ENCODE measurements around the gene CC2D2B.
A peak's percentile ranks its signal among the peaks of the same experiment; 100 is the strongest.
"Not testable (repeated sequence)": the region's sequence is repeated elsewhere in the genome, so short reads cannot be mapped to it uniquely, and the experiment has no call there.

The CC2D2B gene

GRCh38 chr10:96017191-96017687 is 109.5 kb downstream of the CC2D2B start:
- DNase-seq (ENCODE audit: low read depth in 2 of 2) = no peak

DNA sequence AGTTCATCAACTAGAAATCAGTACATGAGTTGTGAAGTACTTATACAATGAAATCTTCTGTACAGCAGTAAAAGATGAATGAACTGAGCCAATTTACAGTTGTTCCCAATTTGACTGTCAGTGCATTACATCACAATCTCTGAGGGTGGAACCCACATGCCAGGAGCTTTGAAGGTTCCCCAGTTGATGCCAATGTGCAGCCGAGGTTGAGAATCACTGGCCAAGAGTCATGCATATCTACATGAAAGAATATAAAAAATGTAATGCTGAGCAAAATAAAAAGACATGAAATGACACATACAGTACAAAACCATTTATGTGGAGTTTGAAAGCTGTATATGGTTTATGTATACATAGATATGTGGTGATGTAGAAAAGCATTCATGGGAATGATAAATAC is 113.6 kb downstream of the CC2D2B start:
- DNase-seq (ENCODE audit: low read depth in 2 of 2) = no peak

- DNase-seq (ENCODE audit: low read depth in 2 of 2) = no peak
Observed at GRCh38 chr10:96022739-96023138, 115.0 kb downstream of the CC2D2B start.

GRCh38 chr10:96023168-96023567 is 115.4 kb downstream of the CC2D2B start:
- DNase-seq (ENCODE audit: low read depth in 2 of 2) = no peak

DNA sequence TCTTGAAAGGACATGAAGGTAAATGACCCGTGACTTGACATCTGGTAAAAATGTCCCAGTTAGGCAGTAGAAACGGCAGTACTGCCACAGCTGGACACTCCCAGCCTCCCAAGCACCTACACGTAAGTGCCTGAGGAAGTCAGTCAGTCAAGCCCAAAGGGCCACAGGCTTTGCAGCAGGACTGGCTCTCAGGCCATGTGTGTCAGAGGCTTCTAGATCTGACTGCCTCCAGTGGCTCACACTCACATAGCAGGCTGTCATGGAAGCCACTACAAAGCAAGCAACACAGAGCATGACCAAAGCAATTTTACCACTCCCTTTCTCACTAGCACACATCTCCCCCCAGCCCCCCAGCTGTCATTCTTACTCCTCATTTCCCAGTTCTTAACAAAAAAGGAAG is 117.8 kb downstream of the CC2D2B start:
- no peak for DNase-seq (ENCODE audit: low read depth in 2 of 2)

DNA sequence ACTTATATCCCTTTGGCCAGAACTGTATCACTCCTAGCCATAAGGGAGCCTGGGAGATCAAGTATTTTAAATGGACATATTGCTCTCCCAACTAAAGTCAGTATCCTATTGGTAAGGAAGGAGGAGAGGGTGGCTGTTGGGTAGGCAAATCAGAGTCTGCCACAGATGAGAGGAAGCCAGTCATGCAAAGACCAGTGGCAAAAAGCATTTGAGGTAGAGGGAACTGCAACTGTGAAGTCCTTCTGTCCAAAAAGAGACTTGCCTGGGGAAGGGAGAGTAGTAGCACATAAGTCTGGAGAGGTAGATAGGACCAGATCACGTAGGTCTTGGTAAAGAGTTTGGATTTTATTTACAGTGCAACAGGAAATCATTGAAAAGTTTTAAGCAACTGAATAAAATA is 126.8 kb downstream of the CC2D2B start:
- no peak for DNase-seq (ENCODE audit: low read depth in 2 of 2)

- DNase-seq (ENCODE audit: low read depth in 2 of 2) = no peak
Observed at GRCh38 chr10:96038476-96039387, 131.0 kb downstream of the CC2D2B start.

DNA sequence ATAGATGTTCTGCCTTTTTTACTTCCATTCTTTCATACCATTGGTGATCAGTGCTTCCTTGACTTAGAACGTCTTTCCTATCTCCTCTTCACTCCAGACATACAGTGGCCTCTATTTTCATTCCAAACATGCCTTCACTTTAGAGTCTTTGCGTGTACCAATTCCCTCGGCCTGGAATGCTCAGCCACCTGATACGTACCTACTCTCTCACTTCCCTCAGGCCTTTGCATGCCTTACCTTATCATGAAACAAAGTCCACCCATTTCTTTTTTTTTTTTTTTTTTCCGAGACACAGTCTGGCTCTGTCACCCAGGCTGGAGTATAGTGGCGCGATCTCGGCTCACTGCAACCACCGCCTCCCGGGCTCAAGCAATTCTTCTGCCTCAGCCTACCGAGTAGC is 133.4 kb downstream of the CC2D2B start:
- no peak for DNase-seq (ENCODE audit: low read depth in 2 of 2)

DNA sequence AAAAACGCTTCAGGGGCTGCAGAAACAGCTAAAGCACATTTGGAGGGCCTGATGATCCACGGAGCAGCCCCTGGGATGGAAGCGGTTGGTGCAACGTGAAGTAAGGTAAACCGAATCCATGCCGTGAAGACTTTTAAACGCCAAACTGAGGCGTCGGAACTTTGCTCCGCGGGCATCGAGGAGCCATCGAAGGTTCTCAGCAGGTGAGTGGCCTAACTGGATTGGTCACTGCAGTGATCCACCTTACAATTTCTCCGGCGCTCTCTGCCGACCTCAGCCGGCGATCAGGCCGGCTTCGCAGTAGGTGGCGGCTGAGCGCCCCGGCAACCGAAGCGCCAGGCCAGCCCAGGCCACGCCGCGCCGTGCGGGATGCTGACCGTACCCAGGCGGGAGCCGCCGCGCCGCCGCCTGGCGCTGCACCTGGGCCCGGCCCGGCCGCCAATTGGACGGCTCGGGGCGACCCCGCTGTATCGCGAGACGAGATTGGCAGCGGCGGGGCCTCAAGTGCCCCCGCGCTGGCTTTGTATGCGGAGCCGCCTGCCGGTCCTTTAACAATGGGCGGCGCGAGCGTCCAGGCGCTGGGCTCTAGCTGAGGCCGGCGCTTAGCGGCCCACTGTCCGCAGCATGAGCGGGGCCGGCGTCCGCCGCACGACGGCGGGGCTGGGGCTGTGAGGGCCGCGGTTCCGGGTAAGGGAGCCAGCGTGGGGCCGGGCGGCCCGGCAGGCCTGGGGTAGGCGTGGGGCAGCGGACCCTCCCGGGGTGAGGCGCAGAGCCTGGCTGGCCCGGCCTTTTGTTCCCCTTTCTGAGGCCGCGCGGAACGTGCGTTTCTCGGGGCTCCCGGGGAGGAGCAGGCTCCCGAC is 135.5 kb downstream of the CC2D2B start, which contains the start of gene CCNJ:
CCNJ (plus strand) TSS at position 551 of the 860 bp plus-strand sequence. CDS start 811 bp downstream, outside the sequence.
- peak; percentile 68 to 79 for DNase-seq (ENCODE audit: low read depth in 2 of 2)

DNA sequence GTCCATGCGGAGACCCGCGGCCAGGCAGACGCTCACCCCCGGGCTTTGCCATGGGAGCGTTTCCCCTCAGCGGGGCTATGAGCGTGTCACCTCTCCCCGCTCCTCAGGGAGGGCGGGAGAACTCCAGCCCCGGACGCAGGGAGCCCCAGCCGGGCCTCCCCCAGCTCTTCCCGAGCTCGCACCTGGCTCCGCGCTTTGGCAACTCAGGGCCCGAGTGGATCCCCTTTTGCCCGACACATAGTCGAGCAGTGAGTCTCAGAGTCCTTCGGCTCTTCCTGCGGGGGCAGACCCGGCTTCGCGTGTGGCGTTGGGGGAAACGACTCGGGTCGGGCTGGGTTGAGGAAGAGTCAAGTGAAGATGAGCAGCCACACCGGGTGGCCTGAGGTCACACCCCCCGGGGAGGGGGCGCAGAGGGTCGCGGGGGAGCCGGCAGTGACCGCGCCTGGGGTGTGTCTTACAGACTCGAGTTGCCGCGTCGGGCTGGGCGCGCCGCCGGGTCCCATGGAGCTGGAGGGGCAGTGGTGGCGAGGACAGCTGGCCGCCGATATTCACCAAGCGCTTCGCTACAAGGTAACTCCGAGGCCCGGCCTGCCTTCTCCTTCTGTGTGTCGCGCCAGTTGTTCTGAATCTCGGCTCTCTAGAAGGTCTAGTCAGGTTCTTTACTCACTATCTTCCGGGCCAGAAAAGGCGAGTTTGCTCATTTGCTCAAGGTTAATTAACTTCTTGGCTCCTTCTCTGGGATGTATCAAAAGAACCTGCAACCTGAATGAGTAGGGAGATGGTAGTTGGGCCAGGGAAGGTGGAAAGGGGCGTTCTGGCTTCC is 136.3 kb downstream of the CC2D2B start:
- DNase-seq (ENCODE audit: low read depth in 2 of 2) = peak; percentile 18 to 34

DNA sequence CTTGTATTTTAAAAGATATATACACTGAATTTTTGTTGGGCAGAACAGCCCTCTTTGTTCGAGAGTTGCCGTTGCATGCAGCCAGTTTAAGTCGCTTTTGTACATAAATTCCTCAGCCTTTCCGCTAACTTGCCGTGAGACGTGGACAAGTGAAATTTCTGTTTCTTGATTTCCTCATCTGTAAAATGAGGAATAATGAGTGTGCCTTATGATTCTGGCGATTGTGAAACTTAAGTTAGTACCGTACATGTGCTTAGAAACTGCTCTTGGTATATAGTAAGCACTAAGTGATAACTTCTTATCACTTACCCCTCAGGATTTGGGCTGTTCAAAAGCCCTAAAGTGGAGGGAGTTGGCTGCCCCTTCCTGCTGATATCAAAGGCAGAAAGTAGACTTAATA is 137.0 kb downstream of the CC2D2B start:
- no peak for DNase-seq (ENCODE audit: low read depth in 2 of 2)

- DNase-seq (ENCODE audit: low read depth in 2 of 2) = no peak
Observed at GRCh38 chr10:96046546-96046945, 138.8 kb downstream of the CC2D2B start.

DNA sequence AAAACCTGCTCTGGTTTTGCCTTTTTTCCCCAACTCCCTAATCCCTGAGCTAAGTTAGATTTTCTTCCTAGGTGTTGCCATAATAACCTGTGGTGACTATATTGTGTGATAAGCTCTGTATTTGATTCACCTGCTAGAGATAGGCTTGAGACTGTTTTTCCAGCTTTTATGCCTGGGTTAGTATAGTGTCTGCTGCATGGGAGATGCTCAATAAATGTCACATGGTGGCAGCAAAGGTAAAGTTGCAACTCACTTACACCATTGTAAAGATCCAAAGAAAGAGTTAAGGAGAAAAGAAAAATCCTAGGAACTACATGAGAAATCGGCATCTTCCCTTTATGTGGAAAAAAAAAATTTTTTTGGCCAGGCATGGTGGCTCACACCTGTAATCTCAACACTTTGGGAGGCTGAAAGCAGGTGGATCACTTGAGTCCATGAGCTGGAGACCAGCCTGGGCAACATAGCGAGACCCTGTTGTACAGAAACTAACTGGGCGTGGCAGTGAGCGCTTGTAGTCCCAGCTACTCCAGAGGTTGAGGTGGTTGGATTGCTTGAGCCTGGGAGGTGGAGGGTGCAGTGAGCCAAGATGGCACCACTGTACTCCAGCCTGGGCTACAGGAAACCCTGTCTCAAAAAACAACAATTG is 139.4 kb downstream of the CC2D2B start:
- no peak for DNase-seq (ENCODE audit: low read depth in 2 of 2)

DNA sequence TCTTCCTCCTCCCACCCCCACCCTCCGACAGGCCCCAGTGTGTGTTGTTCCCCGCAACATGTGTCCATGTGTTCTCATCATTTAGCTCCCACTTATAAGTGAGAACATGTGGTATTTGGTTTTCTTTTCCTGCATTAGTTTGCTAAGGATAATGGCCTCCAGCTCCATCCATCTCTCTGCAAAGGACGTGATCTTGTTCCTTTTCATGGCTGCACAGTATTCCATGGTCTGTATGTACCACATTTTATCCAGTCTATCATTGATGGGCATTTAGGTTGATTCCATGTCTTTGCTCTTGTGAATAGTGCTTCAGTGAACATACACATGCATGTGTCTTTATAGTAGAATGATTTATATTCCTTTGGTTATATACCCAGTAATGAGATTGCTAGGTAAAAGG is 140.2 kb downstream of the CC2D2B start:
- DNase-seq (ENCODE audit: low read depth in 2 of 2) = not testable (repeated sequence)

GRCh38 chr10:96049340-96049739 is 141.6 kb downstream of the CC2D2B start:
- DNase-seq (ENCODE audit: low read depth in 2 of 2) = no peak

- no peak for DNase-seq (ENCODE audit: low read depth in 2 of 2)
Observed at GRCh38 chr10:96053985-96054384, 146.2 kb downstream of the CC2D2B start.

DNA sequence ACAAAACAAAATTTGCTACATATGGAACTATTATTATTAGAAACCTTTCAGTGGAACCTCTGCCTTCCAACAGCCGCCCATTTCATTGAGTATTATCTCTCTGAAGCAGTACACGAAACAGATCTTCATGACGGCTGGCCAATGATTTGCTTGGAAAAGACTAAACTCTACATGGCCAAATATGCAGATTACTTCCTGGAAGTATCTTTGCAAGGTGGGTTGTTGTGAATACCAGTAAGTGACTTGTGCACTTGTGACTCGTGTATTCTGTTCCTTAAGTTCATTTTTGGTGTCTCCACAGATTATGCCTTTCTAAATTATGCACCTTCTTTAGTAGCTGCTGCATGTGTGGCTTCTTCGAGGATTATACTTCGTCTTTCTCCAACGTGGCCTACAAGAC is 149.0 kb downstream of the CC2D2B start:
- DNase-seq (ENCODE audit: low read depth in 2 of 2) = no peak

DNA sequence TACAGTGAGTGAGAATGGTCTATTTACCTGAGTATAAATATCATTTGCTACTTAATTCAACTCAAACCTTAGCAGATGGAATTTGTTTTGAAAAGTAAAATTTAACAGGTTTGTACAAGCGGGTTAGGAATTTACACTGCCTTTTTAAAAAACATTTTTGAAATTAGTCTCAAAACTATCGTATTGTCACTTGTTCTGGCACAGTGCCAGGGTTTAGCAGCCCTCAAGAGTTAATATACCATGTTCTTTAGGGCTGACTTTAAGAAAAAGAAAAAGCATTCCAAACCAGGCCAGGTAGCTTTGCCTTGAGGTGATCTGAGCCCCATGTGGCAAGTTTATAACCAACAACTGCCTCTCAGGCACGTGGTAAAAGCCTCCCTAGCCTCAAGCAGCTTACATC is 153.5 kb downstream of the CC2D2B start:
- no peak for DNase-seq (ENCODE audit: low read depth in 2 of 2)

DNA sequence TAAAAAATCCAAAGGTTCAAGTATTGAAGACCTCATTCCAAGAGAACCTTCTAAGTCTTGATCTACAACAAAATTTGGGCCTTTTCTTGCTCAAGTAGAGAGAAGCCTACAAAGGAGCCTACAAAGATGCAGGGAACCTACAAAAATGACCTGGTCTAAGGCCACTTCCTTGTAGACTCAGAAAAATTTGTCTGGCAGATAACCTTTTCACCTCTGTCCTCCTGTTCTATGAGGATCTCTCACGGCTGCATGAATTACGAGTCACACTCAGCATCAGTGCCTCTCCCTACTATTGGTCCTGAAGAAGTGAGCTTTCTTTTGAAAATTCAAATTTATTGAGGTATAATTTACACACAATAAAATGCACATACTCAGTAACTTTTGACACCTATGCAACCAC is 164.9 kb downstream of the CC2D2B start:
- no peak for DNase-seq (ENCODE audit: low read depth in 2 of 2)

DNA sequence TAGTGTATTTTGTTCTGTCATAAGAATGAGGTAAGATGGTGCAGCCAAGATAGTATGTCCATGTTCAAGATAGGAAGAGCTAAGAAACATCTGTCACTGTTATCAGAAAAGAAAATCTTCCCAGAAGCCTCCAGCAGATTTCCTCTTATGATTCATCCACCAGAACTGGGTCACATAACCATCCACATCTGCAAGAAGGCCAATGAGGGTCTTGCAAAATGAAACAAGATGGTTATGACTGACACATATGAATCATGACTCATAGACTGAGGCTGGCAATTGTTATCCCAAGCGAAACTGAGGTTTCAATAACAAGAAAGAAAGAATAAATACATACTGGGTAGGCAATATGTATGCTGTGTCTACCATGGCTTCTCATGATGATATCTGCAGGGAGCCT is 165.9 kb downstream of the CC2D2B start:
- DNase-seq (ENCODE audit: low read depth in 2 of 2) = no peak

DNA sequence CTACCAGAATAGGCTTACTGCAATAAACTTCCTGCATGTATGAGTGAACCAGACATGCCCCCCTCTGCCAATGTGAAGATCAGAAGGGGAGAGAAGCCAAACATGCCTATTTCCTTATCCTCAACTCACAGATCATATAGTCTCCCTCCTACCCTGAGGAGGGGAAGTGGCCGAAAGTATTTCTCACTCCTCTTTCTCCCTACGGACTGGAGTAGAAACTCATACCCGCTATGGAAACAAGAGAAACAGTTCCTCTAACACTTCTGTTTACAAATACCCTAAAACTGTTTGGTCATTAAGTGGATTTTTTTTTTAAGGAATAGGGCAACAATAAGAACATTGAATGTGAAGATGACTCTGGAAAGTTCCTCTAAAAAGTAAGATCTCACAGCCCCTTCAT is 167.0 kb downstream of the CC2D2B start:
- no peak for DNase-seq (ENCODE audit: low read depth in 2 of 2)

Measured in stimulated activated CD8-positive, alpha-beta memory T cell treated with anti-CD3 and anti-CD28 coated beads, Interleukin-2, amount 100 ng/mL, for 48 hours (primary cell).